ENCODE measurements around the gene ATE1.

ATE1 gene

DNA sequence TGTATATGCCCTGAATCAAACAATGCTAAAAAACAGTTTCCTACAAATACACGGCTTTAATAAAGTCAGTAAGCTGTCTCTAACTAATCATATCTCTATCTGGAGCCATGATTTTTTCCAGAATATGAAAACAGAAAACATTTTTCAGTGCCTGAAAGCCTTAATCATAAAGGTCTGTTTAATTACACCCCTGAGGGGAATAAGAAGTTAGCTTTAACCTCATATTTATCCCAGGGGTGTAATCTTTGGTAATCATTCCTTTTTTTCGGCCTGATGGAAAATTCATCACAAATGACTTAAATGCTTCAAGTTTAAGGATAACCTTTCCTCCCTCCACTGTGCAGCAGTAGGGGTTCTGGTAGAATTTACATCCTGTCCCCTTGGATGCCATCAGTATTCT lies 124.2 kb downstream of the ATE1 start:
- H3K9ac ChIP-seq (ENCODE audit: low read length): no peak overlapping the region
- no peak overlapping the region for H3K27ac ChIP-seq (ENCODE audit: low read length)
- no peak overlapping the region for H3K4me3 ChIP-seq (ENCODE audit: low read length)
- H3K4me1 ChIP-seq (ENCODE audit: control insufficient read depth, low read depth, low read length): peaks cover 3% of the 10 kb centered on the region
- H3K9me3 ChIP-seq (ENCODE audit: control insufficient read depth, low read depth, low read length): no peaks in the 10 kb centered on the region
- H3K27me3 ChIP-seq (ENCODE audit: control insufficient read depth, insufficient read depth, low read length): no peaks in the 10 kb centered on the region
- H3K36me3 ChIP-seq (ENCODE audit: control insufficient read depth, low read depth, low read length): no peaks in the 10 kb centered on the region

GRCh38 chr10:121800831-121801230 lies 127.0 kb downstream of the ATE1 start:
- peaks cover 3% of the 10 kb centered on the region for H3K4me1 ChIP-seq (ENCODE audit: control insufficient read depth, low read depth, low read length)
- H3K9me3 ChIP-seq (ENCODE audit: control insufficient read depth, low read depth, low read length): no peaks in the 10 kb centered on the region
- H3K27ac ChIP-seq (ENCODE audit: low read length): no peak overlapping the region
- H3K36me3 ChIP-seq (ENCODE audit: control insufficient read depth, low read depth, low read length): no peaks in the 10 kb centered on the region
- no peak overlapping the region for H3K9ac ChIP-seq (ENCODE audit: low read length)
- no peak overlapping the region for H3K4me3 ChIP-seq (ENCODE audit: low read length)
- no peaks in the 10 kb centered on the region for H3K27me3 ChIP-seq (ENCODE audit: control insufficient read depth, insufficient read depth, low read length)

DNA sequence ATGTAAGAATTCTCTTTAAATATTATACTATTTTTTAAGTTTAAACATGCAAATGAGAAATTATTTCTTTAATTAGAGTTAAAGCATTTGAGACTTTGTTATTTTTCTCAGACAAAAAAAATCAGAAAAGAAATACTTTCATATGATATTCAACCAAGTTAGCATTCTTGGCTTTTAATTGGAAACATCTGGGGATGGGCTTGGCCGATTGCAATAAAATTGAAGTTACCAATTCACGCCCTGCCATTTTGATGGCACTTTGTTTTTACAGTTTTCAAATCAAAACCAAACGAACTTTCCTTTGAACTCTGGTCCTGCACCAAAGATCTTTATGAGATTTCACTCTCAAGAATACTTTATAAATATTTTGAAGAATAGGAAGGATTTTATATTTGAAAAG lies 127.7 kb downstream of the ATE1 start:
- H3K4me1 ChIP-seq (ENCODE audit: control insufficient read depth, low read depth, low read length): peaks cover 3% of the 10 kb centered on the region
- H3K27ac ChIP-seq (ENCODE audit: low read length): no peak overlapping the region
- H3K27me3 ChIP-seq (ENCODE audit: control insufficient read depth, insufficient read depth, low read length): no peaks in the 10 kb centered on the region
- H3K9me3 ChIP-seq (ENCODE audit: control insufficient read depth, low read depth, low read length): no peaks in the 10 kb centered on the region
- H3K36me3 ChIP-seq (ENCODE audit: control insufficient read depth, low read depth, low read length): no peaks in the 10 kb centered on the region
- H3K9ac ChIP-seq (ENCODE audit: low read length): no peak overlapping the region
- H3K4me3 ChIP-seq (ENCODE audit: low read length): no peak overlapping the region

DNA sequence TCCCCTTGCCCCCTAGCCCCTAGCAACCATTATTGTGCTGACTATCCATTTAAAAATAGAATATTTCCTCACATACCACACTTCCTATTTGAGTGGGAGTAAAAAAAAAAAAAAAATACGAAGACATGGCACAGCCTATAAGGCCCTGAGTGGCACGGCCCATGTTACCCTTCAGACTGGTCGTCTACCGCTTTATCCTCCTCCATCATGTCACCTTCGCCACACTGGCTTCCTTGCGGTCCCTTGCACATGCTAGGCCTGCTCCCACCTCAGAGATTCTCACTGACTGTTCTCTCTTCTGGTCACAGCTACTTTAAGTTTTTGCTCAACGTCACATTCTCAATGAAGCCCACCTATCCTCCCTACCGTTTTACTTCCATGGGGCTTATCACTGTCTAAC lies 130.3 kb downstream of the ATE1 start:
- Histone ChIP-seq H3K27me3 (ENCODE audit: control insufficient read depth, insufficient read depth, low read length) (no peaks in the 10 kb centered on the region), H3K4me1 (ENCODE audit: control insufficient read depth, low read depth, low read length) (peaks cover 3% of the 10 kb centered on the region), H3K27ac (ENCODE audit: low read length) (no peak overlapping the region), H3K4me3 (ENCODE audit: low read length) (no peak overlapping the region), H3K36me3 (ENCODE audit: control insufficient read depth, low read depth, low read length) (no peaks in the 10 kb centered on the region), H3K9me3 (ENCODE audit: control insufficient read depth, low read depth, low read length) (no peaks in the 10 kb centered on the region), H3K9ac (ENCODE audit: low read length) (no peak overlapping the region)

DNA sequence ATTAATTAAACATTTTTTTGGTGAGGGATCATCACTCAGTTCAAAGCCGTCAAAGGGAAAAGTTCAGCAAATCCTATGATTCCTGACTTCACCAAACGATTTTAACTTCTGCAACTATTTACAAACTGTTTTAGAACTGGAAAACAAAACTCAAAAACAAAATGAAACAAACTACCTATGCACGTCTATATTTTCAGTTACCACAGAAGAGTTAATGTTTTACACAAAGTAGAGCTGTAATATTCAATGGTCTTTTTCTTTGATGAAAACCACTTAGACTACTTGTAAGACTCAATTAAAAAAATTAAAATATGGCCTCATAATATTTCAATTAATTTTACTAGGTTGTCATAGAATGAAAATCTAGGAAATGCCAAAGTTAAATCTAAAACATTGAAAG lies 131.5 kb downstream of the ATE1 start:
- H3K27ac ChIP-seq (ENCODE audit: low read length): no peak overlapping the region
- no peaks in the 10 kb centered on the region for H3K27me3 ChIP-seq (ENCODE audit: control insufficient read depth, insufficient read depth, low read length)
- no peaks in the 10 kb centered on the region for H3K36me3 ChIP-seq (ENCODE audit: control insufficient read depth, low read depth, low read length)
- H3K9me3 ChIP-seq (ENCODE audit: control insufficient read depth, low read depth, low read length): no peaks in the 10 kb centered on the region
- H3K4me3 ChIP-seq (ENCODE audit: low read length): no peak overlapping the region
- peaks cover 3% of the 10 kb centered on the region for H3K4me1 ChIP-seq (ENCODE audit: control insufficient read depth, low read depth, low read length)
- no peak overlapping the region for H3K9ac ChIP-seq (ENCODE audit: low read length)

DNA sequence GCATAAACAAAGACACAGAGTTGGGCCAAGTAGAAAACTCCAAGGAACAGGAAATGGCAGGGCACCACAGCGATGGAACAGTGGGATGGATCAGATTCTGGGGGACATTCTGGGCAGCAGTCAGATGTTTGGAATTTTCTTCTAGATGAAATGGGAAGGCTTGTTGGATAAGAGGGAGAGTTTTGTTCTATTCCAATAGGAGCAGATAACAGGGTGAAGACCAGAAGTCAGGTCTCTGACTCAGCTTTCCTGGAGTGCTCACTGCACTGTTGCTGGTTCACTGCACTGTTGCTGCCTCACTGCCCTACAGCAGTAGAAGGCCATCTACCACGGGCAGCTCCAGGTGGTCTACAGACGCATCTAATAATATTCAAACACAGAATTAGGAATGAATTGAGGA lies 135.6 kb downstream of the ATE1 start:
- H3K36me3 ChIP-seq (ENCODE audit: control insufficient read depth, low read depth, low read length): peaks cover 4% of the 10 kb centered on the region
- H3K4me1 ChIP-seq (ENCODE audit: control insufficient read depth, low read depth, low read length): no peaks in the 10 kb centered on the region
- no peak overlapping the region for H3K27ac ChIP-seq (ENCODE audit: low read length)
- H3K9ac ChIP-seq (ENCODE audit: low read length): no peak overlapping the region
- no peaks in the 10 kb centered on the region for H3K27me3 ChIP-seq (ENCODE audit: control insufficient read depth, insufficient read depth, low read length)
- no peak overlapping the region for H3K4me3 ChIP-seq (ENCODE audit: low read length)
- H3K9me3 ChIP-seq (ENCODE audit: control insufficient read depth, low read depth, low read length): no peaks in the 10 kb centered on the region

- no peaks in the 10 kb centered on the region for H3K27me3 ChIP-seq (ENCODE audit: control insufficient read depth, insufficient read depth, low read length)
- H3K4me1 ChIP-seq (ENCODE audit: control insufficient read depth, low read depth, low read length): no peaks in the 10 kb centered on the region
- no peak overlapping the region for H3K4me3 ChIP-seq (ENCODE audit: low read length)
- H3K36me3 ChIP-seq (ENCODE audit: control insufficient read depth, low read depth, low read length): peaks cover 4% of the 10 kb centered on the region
- H3K9me3 ChIP-seq (ENCODE audit: control insufficient read depth, low read depth, low read length): no peaks in the 10 kb centered on the region
- H3K27ac ChIP-seq (ENCODE audit: low read length): no peak overlapping the region
- no peak overlapping the region for H3K9ac ChIP-seq (ENCODE audit: low read length)
Observed at GRCh38 chr10:121791761-121792160, 136.1 kb downstream of the ATE1 start.

DNA sequence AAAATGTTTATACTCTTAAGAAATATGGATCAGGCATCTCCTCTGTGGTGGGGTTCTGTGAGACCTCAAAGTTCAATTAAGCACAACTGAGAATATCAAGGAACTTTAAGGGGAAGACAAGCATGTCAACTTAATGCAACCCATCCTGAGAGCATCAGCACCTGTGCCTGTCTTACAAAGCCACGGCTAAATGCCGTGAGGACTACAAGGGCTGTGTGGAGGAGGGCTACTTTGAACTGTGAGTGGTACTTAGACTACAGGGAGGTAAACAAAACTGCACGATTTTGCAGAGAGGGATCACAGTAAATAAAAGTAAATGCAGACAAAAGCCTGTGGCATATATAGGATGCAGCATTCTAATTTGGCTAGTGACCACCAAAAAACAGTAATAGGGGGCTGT lies 139.1 kb downstream of the ATE1 start:
- H3K27ac ChIP-seq (ENCODE audit: low read length): no peak overlapping the region
- no peaks in the 10 kb centered on the region for H3K4me1 ChIP-seq (ENCODE audit: control insufficient read depth, low read depth, low read length)
- H3K36me3 ChIP-seq (ENCODE audit: control insufficient read depth, low read depth, low read length): peaks cover 4% of the 10 kb centered on the region
- H3K9ac ChIP-seq (ENCODE audit: low read length): no peak overlapping the region
- H3K27me3 ChIP-seq (ENCODE audit: control insufficient read depth, insufficient read depth, low read length): no peaks in the 10 kb centered on the region
- no peak overlapping the region for H3K4me3 ChIP-seq (ENCODE audit: low read length)
- no peaks in the 10 kb centered on the region for H3K9me3 ChIP-seq (ENCODE audit: control insufficient read depth, low read depth, low read length)

DNA sequence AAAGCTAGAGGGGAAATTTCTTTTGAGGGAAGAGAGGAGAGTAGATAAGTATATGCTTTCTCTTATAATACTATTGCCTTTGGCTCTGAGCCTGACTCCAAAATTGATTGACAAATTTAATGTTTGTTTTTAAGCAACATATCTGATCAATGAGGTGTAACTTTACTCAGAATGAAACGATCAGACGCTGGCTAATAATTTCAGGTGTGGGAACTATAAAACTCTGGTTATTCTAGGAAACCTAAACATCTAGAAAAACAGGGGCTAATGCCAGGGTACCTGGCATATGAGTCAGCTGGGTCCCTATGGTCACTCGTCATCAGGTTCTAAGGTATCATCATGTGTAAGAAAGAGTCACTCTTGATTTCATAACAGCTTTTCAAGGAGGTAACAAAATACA lies 139.7 kb downstream of the ATE1 start:
- Histone ChIP-seq H3K9ac (ENCODE audit: low read length) (no peak overlapping the region), H3K27ac (ENCODE audit: low read length) (no peak overlapping the region), H3K36me3 (ENCODE audit: control insufficient read depth, low read depth, low read length) (peaks cover 4% of the 10 kb centered on the region), H3K4me3 (ENCODE audit: low read length) (no peak overlapping the region), H3K4me1 (ENCODE audit: control insufficient read depth, low read depth, low read length) (no peaks in the 10 kb centered on the region), H3K27me3 (ENCODE audit: control insufficient read depth, insufficient read depth, low read length) (no peaks in the 10 kb centered on the region), H3K9me3 (ENCODE audit: control insufficient read depth, low read depth, low read length) (no peaks in the 10 kb centered on the region)

DNA sequence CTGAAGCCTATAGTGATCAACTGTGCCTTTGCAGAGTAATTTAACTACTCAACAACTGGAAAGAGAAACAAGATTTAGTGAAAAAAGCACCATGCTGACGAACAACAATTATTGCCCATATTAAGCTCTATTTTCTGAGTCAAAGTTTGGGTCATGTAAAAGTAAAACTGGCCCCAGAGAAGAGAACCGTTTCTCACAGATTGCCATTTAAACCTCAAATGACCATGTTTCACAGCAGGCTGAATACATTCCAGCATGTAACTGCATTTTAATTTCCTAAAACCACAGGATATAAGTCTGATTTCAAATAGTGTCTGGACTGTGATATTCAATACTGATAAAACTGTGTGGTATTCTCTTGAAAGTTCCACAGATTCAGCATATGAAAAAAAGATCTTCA lies 140.7 kb downstream of the ATE1 start:
- H3K4me3 ChIP-seq (ENCODE audit: low read length): no peak overlapping the region

DNA sequence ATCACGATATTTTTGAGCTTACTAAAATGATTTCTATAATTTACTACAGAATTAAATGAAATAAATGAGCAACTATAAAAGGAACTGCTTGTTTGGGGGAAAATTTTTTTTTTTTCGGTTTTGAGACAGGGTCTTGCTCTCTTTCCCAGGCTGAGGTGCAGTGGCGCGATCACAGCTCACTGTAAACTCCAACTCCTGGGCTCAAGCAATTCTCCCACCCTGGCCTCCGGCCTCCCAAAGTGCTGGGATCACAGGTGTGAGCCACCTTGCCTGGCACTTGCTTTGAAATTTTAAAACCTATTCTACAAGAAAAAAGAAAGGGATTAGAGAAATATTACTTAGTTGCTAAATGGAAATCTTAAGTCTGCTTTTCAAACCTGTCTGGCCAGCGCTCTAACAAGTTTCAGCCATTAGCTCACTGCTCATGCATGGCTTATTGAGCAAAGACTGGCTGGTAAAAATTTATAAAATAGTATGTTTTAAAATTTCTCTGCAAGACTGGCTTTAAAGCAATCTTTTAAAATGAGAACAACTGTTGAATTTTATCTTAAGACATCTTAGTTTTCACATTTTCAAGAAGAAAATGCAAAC lies 144.0 kb downstream of the ATE1 start:
- no peaks in the 10 kb centered on the region for H3K9me3 ChIP-seq (ENCODE audit: control insufficient read depth, low read depth, low read length)
- no peak overlapping the region for H3K27ac ChIP-seq (ENCODE audit: low read length)
- no peak overlapping the region for H3K4me3 ChIP-seq (ENCODE audit: low read length)
- H3K4me1 ChIP-seq (ENCODE audit: control insufficient read depth, low read depth, low read length): no peaks in the 10 kb centered on the region
- H3K36me3 ChIP-seq (ENCODE audit: control insufficient read depth, low read depth, low read length): peaks cover 4% of the 10 kb centered on the region
- H3K27me3 ChIP-seq (ENCODE audit: control insufficient read depth, insufficient read depth, low read length): no peaks in the 10 kb centered on the region
- H3K9ac ChIP-seq (ENCODE audit: low read length): no peak overlapping the region

More for the DNA sequence above, 140.7 kb downstream of the ATE1 start:
- Histone ChIP-seq H3K27ac (ENCODE audit: low read length) (no peak overlapping the region), H3K9ac (ENCODE audit: low read length) (no peak overlapping the region), H3K36me3 (ENCODE audit: control insufficient read depth, low read depth, low read length) (peaks cover 4% of the 10 kb centered on the region), H3K4me1 (ENCODE audit: control insufficient read depth, low read depth, low read length) (no peaks in the 10 kb centered on the region), H3K9me3 (ENCODE audit: control insufficient read depth, low read depth, low read length) (no peaks in the 10 kb centered on the region), H3K27me3 (ENCODE audit: control insufficient read depth, insufficient read depth, low read length) (no peaks in the 10 kb centered on the region)

DNA sequence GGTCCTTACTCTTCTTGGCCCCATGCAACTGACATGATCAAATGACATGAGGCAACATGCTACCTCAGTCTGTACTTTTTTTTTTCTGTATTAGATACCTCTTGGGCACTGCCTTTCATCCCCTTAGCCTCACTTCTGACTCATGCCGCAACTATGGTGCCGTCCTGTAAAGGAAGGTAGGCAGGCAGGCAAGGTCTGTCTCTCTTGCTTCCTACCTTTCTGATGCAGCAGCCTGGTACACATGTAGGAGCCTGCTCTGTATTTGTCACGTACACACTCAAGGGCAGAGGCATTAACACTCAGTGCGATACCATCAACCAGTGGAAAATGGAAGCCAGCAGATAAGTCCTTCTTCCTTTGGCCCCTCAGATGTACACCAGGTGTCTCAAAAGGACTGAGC lies 146.7 kb downstream of the ATE1 start:
- Histone ChIP-seq H3K4me3 (ENCODE audit: low read length) (no peak overlapping the region), H3K36me3 (ENCODE audit: control insufficient read depth, low read depth, low read length) (no peaks in the 10 kb centered on the region), H3K27me3 (ENCODE audit: control insufficient read depth, insufficient read depth, low read length) (no peaks in the 10 kb centered on the region), H3K27ac (ENCODE audit: low read length) (no peak overlapping the region), H3K9ac (ENCODE audit: low read length) (no peak overlapping the region), H3K9me3 (ENCODE audit: control insufficient read depth, low read depth, low read length) (no peaks in the 10 kb centered on the region), H3K4me1 (ENCODE audit: control insufficient read depth, low read depth, low read length) (no peaks in the 10 kb centered on the region)

All from iPS-18a (cell line).